ENCODE results near the gene CTNNA2. TPM values are rescaled to one million over a fixed set of nuclear protein-coding genes. Genes with fewer than 3 reads are reported as not detected.

The CTNNA2 gene
- total and polyA plus RNA-seq, 9 of the 15 experiments (the other 6 are each of a cell fraction or from before 2014, with no cell fraction given), result 0.03 to 0.40 (median 0.15) TPM

DNA sequence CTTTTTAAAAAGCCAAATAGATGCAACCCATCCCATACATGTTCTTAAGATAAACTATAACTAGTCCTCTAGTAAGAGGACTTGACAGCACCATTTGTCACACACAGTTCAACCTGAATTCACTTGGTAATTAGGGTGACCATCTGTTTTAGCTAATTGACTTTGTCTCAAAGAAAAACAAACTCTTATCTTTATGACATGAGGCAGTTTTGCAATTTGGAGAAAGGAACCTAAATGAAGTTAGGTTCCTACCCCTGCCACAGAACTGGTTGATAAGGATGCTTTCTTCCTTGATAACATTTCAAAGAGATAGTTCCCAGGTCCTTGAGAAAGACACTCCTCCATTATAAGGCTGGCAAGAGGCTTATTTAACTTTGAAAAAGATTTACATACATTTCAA is 849.1 kb downstream of the CTNNA2 start (continued):
- TF ChIP-seq PML (IDR thresholded peaks at IDR 0.05; ENCODE audit: low read length) (peak; percentile 59), JUN (IDR thresholded peaks at IDR 0.05; ENCODE audit: borderline replicate concordance, low read depth, low read length) (no peak), JUN (CRISPR knock-in tag; IDR thresholded peaks at IDR 0.05; ENCODE audit: borderline replicate concordance) (no peak), ZNF175 (CRISPR knock-in tag; IDR thresholded peaks at IDR 0.05; ENCODE audit: low read depth) (no peak), ZNF717 (CRISPR knock-in tag; IDR thresholded peaks at IDR 0.05) (no peak), SMAD3 (CRISPR knock-in tag; conservative IDR thresholded peaks at IDR 0.05) (no peak), GATA2 (CRISPR knock-in tag; IDR thresholded peaks at IDR 0.05) (no peak), RNF2 (IDR thresholded peaks at IDR 0.05) (no peak), TCF7 (IDR thresholded peaks at IDR 0.05; ENCODE audit: borderline replicate concordance) (no peak), EP300 (IDR thresholded peaks at IDR 0.05; ENCODE audit: low read length) (peak; percentile 62; the same call in 1 of the 2 replicates), SUPT5H (IDR thresholded peaks at IDR 0.05) (no peak), ZBTB8A (IDR thresholded peaks at IDR 0.05; ENCODE audit: partially characterized antibody) (no peak), SETDB1 (IDR thresholded peaks at IDR 0.05; ENCODE audit: low read length) (no peak), ZNF584 (CRISPR knock-in tag; IDR thresholded peaks at IDR 0.05; ENCODE audit: low read depth) (no peak), GTF2E2 (tag; IDR thresholded peaks at IDR 0.05) (no peak)
- TF ChIP-seq, protein P1, sequence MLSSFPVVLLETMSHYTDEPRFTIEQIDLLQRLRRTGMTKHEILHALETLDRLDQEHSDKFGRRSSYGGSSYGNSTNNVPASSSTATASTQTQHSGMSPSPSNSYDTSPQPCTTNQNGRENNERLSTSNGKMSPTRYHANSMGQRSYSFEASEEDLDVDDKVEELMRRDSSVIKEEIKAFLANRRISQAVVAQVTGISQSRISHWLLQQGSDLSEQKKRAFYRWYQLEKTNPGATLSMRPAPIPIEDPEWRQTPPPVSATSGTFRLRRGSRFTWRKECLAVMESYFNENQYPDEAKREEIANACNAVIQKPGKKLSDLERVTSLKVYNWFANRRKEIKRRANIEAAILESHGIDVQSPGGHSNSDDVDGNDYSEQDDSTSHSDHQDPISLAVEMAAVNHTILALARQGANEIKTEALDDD (IDR thresholded peaks at IDR 0.05), result peak; percentile 100
- TF ChIP-seq, protein P2, sequence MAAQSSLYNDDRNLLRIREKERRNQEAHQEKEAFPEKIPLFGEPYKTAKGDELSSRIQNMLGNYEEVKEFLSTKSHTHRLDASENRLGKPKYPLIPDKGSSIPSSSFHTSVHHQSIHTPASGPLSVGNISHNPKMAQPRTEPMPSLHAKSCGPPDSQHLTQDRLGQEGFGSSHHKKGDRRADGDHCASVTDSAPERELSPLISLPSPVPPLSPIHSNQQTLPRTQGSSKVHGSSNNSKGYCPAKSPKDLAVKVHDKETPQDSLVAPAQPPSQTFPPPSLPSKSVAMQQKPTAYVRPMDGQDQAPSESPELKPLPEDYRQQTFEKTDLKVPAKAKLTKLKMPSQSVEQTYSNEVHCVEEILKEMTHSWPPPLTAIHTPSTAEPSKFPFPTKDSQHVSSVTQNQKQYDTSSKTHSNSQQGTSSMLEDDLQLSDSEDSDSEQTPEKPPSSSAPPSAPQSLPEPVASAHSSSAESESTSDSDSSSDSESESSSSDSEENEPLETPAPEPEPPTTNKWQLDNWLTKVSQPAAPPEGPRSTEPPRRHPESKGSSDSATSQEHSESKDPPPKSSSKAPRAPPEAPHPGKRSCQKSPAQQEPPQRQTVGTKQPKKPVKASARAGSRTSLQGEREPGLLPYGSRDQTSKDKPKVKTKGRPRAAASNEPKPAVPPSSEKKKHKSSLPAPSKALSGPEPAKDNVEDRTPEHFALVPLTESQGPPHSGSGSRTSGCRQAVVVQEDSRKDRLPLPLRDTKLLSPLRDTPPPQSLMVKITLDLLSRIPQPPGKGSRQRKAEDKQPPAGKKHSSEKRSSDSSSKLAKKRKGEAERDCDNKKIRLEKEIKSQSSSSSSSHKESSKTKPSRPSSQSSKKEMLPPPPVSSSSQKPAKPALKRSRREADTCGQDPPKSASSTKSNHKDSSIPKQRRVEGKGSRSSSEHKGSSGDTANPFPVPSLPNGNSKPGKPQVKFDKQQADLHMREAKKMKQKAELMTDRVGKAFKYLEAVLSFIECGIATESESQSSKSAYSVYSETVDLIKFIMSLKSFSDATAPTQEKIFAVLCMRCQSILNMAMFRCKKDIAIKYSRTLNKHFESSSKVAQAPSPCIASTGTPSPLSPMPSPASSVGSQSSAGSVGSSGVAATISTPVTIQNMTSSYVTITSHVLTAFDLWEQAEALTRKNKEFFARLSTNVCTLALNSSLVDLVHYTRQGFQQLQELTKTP (IDR thresholded peaks at IDR 0.05; ENCODE audit: low read depth in 1 of 2, partially characterized antibody in 2 of 2), result no peak
- TF ChIP-seq, protein P3, sequence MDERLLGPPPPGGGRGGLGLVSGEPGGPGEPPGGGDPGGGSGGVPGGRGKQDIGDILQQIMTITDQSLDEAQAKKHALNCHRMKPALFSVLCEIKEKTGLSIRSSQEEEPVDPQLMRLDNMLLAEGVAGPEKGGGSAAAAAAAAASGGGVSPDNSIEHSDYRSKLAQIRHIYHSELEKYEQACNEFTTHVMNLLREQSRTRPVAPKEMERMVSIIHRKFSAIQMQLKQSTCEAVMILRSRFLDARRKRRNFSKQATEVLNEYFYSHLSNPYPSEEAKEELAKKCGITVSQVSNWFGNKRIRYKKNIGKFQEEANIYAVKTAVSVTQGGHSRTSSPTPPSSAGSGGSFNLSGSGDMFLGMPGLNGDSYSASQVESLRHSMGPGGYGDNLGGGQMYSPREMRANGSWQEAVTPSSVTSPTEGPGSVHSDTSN (CRISPR knock-in tag; IDR thresholded peaks at IDR 0.05; ENCODE audit: low read depth), result no peak
- TF ChIP-seq, protein P3 (tag; conservative IDR thresholded peaks at IDR 0.05; ENCODE audit: low read depth), result peak; percentile 62
- TF ChIP-seq, protein P4, sequence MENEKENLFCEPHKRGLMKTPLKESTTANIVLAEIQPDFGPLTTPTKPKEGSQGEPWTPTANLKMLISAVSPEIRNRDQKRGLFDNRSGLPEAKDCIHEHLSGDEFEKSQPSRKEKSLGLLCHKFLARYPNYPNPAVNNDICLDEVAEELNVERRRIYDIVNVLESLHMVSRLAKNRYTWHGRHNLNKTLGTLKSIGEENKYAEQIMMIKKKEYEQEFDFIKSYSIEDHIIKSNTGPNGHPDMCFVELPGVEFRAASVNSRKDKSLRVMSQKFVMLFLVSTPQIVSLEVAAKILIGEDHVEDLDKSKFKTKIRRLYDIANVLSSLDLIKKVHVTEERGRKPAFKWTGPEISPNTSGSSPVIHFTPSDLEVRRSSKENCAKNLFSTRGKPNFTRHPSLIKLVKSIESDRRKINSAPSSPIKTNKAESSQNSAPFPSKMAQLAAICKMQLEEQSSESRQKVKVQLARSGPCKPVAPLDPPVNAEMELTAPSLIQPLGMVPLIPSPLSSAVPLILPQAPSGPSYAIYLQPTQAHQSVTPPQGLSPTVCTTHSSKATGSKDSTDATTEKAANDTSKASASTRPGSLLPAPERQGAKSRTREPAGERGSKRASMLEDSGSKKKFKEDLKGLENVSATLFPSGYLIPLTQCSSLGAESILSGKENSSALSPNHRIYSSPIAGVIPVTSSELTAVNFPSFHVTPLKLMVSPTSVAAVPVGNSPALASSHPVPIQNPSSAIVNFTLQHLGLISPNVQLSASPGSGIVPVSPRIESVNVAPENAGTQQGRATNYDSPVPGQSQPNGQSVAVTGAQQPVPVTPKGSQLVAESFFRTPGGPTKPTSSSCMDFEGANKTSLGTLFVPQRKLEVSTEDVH (IDR thresholded peaks at IDR 0.05; ENCODE audit: low read depth, partially characterized antibody), result no peak

Measured in K562 (cell line).